ENCODE measurements around the gene CCDC85C. TPM values are rescaled to one million over a fixed set of nuclear protein-coding genes. Genes with fewer than 3 reads are reported as not detected.

CCDC85C gene
- total and polyA plus RNA-seq, 3 donors from 2014 or later: 25.6 to 28.3 (median 26.4) TPM

DNA sequence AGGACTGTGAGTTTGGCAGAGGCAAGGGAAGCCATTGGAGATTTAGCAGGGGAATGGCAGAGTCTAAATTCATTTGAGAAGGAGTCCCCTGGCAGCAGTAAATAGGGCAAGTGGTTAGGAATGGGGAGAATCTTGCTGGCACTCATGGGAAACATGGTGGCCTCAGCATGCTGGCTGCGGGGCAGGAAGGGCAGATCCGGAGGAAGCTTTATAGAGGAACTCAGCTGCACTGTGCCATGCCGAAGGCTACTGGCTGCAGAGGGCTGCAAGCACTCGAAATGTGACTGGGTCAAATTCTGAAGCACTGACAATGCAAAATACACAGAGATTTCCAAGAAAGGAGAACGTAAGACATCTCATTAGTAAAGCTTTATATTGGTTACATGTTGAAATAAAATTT lies 98.9 kb downstream of the CCDC85C start:
- no peaks in the 10 kb centered on the region for H3K27me3 ChIP-seq
- WGBS, 2 donors: 81 to 93% methylated on average over 5 of the region's 5 CpGs
- no peak overlapping the region for H3K27ac ChIP-seq
- TF ChIP-seq, protein P1, sequence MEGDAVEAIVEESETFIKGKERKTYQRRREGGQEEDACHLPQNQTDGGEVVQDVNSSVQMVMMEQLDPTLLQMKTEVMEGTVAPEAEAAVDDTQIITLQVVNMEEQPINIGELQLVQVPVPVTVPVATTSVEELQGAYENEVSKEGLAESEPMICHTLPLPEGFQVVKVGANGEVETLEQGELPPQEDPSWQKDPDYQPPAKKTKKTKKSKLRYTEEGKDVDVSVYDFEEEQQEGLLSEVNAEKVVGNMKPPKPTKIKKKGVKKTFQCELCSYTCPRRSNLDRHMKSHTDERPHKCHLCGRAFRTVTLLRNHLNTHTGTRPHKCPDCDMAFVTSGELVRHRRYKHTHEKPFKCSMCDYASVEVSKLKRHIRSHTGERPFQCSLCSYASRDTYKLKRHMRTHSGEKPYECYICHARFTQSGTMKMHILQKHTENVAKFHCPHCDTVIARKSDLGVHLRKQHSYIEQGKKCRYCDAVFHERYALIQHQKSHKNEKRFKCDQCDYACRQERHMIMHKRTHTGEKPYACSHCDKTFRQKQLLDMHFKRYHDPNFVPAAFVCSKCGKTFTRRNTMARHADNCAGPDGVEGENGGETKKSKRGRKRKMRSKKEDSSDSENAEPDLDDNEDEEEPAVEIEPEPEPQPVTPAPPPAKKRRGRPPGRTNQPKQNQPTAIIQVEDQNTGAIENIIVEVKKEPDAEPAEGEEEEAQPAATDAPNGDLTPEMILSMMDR (IDR thresholded peaks at IDR 0.05): no peak
- TF ChIP-seq POLR2A (IDR thresholded peaks at IDR 0.05): no peak
- H3K4me1 ChIP-seq: no peaks in the 10 kb centered on the region
- H3K36me3 ChIP-seq (ENCODE audit: low read depth, missing control alignments): no peaks in the 10 kb centered on the region
- intact Hi-C loops (cut with DNase I; ENCODE audit: low total_unique reads): no loop called here
- no peaks in the 10 kb centered on the region for H3K9me3 ChIP-seq
- DNase-seq: no peak
- no peak overlapping the region for H3K4me3 ChIP-seq

DNA sequence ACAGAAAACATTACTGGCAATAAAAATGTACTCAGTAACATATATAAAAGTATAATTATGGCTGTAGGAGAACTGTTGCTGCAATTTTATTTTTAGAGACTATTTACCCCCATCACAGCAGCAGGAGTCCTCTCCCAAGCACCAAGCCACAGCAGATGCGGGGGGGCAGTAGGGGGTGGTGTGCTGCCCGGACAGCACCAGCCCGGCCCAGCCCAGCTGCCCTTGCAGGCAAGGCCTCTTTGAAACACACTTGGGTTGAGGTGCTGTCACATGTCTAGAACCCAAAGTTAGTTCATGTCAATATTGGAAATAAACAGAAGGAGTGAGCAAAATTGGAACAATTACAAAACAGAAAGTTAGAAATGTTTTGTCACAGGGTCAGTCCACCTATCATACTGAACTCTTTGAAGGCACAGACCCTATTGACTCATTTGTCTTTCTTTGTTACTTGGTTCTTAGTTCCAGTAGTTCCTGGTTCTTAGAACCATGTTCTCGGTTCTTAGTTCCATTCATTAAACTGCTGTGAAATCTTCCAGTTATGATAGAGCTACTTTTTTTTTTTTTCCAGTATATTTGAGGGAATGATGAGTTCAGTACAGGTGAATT lies 100.1 kb downstream of the CCDC85C start:
- H3K27ac ChIP-seq: no peak overlapping the region
- DNase-seq: no peak
- intact Hi-C loops (cut with DNase I; ENCODE audit: low total_unique reads): no loop called here
- WGBS, 2 donors: 78 to 87% methylated on average over 4 of the region's 4 CpGs
- H3K9me3 ChIP-seq: no peaks in the 10 kb centered on the region
- H3K27me3 ChIP-seq: no peaks in the 10 kb centered on the region
- H3K36me3 ChIP-seq (ENCODE audit: low read depth, missing control alignments): no peaks in the 10 kb centered on the region
- no peak for TF ChIP-seq POLR2A (IDR thresholded peaks at IDR 0.05)
- TF ChIP-seq, protein P1 (IDR thresholded peaks at IDR 0.05): no peak
- no peak overlapping the region for H3K4me3 ChIP-seq
- H3K4me1 ChIP-seq: no peaks in the 10 kb centered on the region

GRCh38 chr14:99502989-99503421 lies 101.0 kb downstream of the CCDC85C start:
- intact Hi-C loops (cut with DNase I; ENCODE audit: low total_unique reads): no loop called here
- Histone ChIP-seq H3K4me3 (no peak overlapping the region), H3K9me3 (no peaks in the 10 kb centered on the region), H3K36me3 (ENCODE audit: low read depth, missing control alignments) (no peaks in the 10 kb centered on the region), H3K4me1 (no peaks in the 10 kb centered on the region), H3K27ac (no peak overlapping the region), H3K27me3 (no peaks in the 10 kb centered on the region)
- no peak for DNase-seq
- WGBS, 2 donors: 84 to 88% methylated on average over 14 of the region's 14 CpGs
- no peak for TF ChIP-seq POLR2A (IDR thresholded peaks at IDR 0.05)
- TF ChIP-seq, protein P1 (IDR thresholded peaks at IDR 0.05): no peak

- H3K27ac ChIP-seq: no peak overlapping the region
- no peak overlapping the region for H3K4me3 ChIP-seq
- WGBS, 2 donors: 82 to 83% methylated on average over 3 of the region's 3 CpGs
- H3K36me3 ChIP-seq (ENCODE audit: low read depth, missing control alignments): no peaks in the 10 kb centered on the region
- no peaks in the 10 kb centered on the region for H3K9me3 ChIP-seq
- no peaks in the 10 kb centered on the region for H3K27me3 ChIP-seq
- DNase-seq: no peak
- intact Hi-C loops (cut with DNase I; ENCODE audit: low total_unique reads): no loop called here
- H3K4me1 ChIP-seq: no peaks in the 10 kb centered on the region
- TF ChIP-seq, protein P1 (IDR thresholded peaks at IDR 0.05): no peak
- TF ChIP-seq POLR2A (IDR thresholded peaks at IDR 0.05): no peak
These were observed 106.1 kb downstream of the CCDC85C start for GRCh38 chr14:99497894-99498293.

GRCh38 chr14:99497341-99497740 lies 106.7 kb downstream of the CCDC85C start:
- no peaks in the 10 kb centered on the region for H3K4me1 ChIP-seq
- TF ChIP-seq, protein P1 (IDR thresholded peaks at IDR 0.05): no peak
- no peak for DNase-seq
- H3K36me3 ChIP-seq (ENCODE audit: low read depth, missing control alignments): no peaks in the 10 kb centered on the region
- no peaks in the 10 kb centered on the region for H3K9me3 ChIP-seq
- H3K27ac ChIP-seq: no peak overlapping the region
- WGBS, 2 donors: 84 to 94% methylated on average over 2 of the region's 2 CpGs
- intact Hi-C loops (cut with DNase I; ENCODE audit: low total_unique reads): no loop called here
- H3K4me3 ChIP-seq: no peak overlapping the region
- H3K27me3 ChIP-seq: no peaks in the 10 kb centered on the region

All from testis (tissue), 3 donors.